Body of pancreas (tissue), 4 donors: Measurements from ENCODE around the gene UAP1L1.
"Not testable (repeated sequence)": the region's sequence is repeated elsewhere in the genome, so short reads cannot be mapped to it uniquely, and the experiment has no call there.

Experiments
- POLR2A ChIP-seq, 3 donors: fragments of 450-650 bp; IDR thresholded peaks; one replicate each; pipeline ENCODE4 v1.6.1; 2016; ENCODE audit warnings: antibody characterized with exemption in 3 of 3, mild to moderate bottlenecking in 2 of 3
- TF ChIP-seq, protein P1 (sequence below), 7 experiments: fragments of 450-650 bp in 4 of 7; fragments of 200-600 bp in 3 of 7; sonication (generic) in 3 of 7; IDR thresholded peaks; one replicate each; pipeline ENCODE4 v1.5.1; 2016 to 2019; ENCODE audit warnings: antibody characterized with exemption in 7 of 7

DNA sequence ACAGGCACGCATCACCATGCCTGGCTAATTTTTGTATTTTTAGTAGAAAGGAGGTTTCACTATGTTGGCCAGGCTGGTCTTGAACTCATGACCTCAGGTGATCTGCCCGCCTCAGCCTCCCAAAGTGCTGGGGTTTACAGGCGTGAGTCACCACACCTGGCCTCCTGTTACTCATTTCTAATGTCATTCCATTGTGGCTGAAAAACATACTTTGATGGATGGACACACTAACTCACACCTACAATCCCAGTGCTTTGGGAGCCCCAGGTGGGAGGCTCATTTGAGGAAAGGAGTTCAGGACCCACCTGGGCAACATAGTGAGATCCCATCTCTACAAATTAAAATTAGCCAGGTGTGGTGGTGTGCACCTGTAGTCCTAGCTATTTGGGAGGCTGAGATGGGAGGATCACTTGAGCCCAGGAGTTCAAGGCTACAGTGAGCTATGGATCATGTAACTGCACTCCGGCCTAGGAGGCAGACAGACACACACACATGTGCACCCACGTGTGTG is 46.7 kb downstream of the UAP1L1 start:
- TF ChIP-seq, protein P1, sequence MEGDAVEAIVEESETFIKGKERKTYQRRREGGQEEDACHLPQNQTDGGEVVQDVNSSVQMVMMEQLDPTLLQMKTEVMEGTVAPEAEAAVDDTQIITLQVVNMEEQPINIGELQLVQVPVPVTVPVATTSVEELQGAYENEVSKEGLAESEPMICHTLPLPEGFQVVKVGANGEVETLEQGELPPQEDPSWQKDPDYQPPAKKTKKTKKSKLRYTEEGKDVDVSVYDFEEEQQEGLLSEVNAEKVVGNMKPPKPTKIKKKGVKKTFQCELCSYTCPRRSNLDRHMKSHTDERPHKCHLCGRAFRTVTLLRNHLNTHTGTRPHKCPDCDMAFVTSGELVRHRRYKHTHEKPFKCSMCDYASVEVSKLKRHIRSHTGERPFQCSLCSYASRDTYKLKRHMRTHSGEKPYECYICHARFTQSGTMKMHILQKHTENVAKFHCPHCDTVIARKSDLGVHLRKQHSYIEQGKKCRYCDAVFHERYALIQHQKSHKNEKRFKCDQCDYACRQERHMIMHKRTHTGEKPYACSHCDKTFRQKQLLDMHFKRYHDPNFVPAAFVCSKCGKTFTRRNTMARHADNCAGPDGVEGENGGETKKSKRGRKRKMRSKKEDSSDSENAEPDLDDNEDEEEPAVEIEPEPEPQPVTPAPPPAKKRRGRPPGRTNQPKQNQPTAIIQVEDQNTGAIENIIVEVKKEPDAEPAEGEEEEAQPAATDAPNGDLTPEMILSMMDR (IDR thresholded peaks at IDR 0.05), result not testable (repeated sequence)
- not testable (repeated sequence) for TF ChIP-seq POLR2A (IDR thresholded peaks at IDR 0.05)
